Loucy (cell line): Measurements from ENCODE around the gene RYR2.

ENCODE experiments used
- H2AFZ ChIP-seq: fragments of 200-600 bp; sonication (generic); 2 replicates; pipeline ENCODE4 v1.6.0; 2016; ENCODE audit warnings: antibody characterized with exemption, mild to moderate bottlenecking, low read length, moderate library complexity
- H3F3A ChIP-seq: fragments of 200-600 bp; 2 replicates; pipeline ENCODE4 v1.6.0; 2016; ENCODE audit warnings: antibody characterized with exemption, low read depth, mild to moderate bottlenecking
- H3K27me3 ChIP-seq: fragments of 200-600 bp; sonication (generic); 2 replicates; pipeline ENCODE4 v1.6.1; 2014; ENCODE audit warnings: low read length, mild to moderate bottlenecking; ENCODE audit not compliant: insufficient read depth, poor library complexity, severe bottlenecking
- H3K36me3 ChIP-seq: fragments of 200-600 bp; sonication (generic); 2 replicates; pipeline ENCODE4 v1.6.1; 2016; ENCODE audit warnings: low read length; ENCODE audit not compliant: insufficient read depth
- H3K4me1 ChIP-seq: fragments of 200-600 bp; sonication (generic); 2 replicates; pipeline ENCODE4 v1.5.1; 2014; ENCODE audit warnings: low read length, mild to moderate bottlenecking; ENCODE audit not compliant: insufficient read depth, poor library complexity, severe bottlenecking
- H3K4me2 ChIP-seq: fragments of 200-600 bp; sonication (generic); 2 replicates; pipeline ENCODE4 v1.6.0; 2014; ENCODE audit warnings: antibody characterized with exemption, low read length, low read depth, mild to moderate bottlenecking; ENCODE audit not compliant: poor library complexity, severe bottlenecking
- H3K4me3 ChIP-seq: fragments of 200-600 bp; sonication (generic); 2 replicates; pipeline ENCODE4 v1.5.1; 2014; ENCODE audit warnings: low read length, mild to moderate bottlenecking, mixed read lengths; ENCODE audit not compliant: poor library complexity, severe bottlenecking
- H3K79me2 ChIP-seq: fragments of 200-600 bp; sonication (generic); 2 replicates; pipeline ENCODE4 v1.6.1; 2014; ENCODE audit warnings: low read length; ENCODE audit not compliant: insufficient read depth
- H3K9ac ChIP-seq: fragments of 200-600 bp; sonication (generic); 2 replicates; pipeline ENCODE4 v1.6.0; 2014; ENCODE audit warnings: mild to moderate bottlenecking, low read depth, low read length, moderate library complexity; ENCODE audit not compliant: poor library complexity, severe bottlenecking
- H3K9me2 ChIP-seq: fragments of 200-600 bp; sonication (generic); replicated peaks from 2 replicates; pipeline ENCODE4 v1.6.1; 2016; ENCODE audit warnings: low read depth, low read length, mixed read lengths
- H3K9me3 ChIP-seq: fragments of 200-600 bp; sonication (generic); 2 replicates; pipeline ENCODE4 v1.6.1; 2014; ENCODE audit warnings: mild to moderate bottlenecking, antibody characterized with exemption, low read length, low read depth; ENCODE audit not compliant: insufficient read depth
- H4K20me1 ChIP-seq: fragments of 200-600 bp; sonication (generic); 2 replicates; pipeline ENCODE4 v1.6.0; 2014; ENCODE audit warnings: antibody characterized with exemption, low read length, mild to moderate bottlenecking; ENCODE audit not compliant: insufficient read depth, poor library complexity, severe bottlenecking
- CTCF ChIP-seq: fragments of 200-600 bp; sonication (generic); conservative IDR thresholded peaks from 2 replicates; pipeline ENCODE4 v1.5.1; 2014; ENCODE audit warnings: mild to moderate bottlenecking, antibody characterized with exemption, low read length
- EZH2phosphoT487 ChIP-seq: fragments of 200-600 bp; IDR thresholded peaks from 2 replicates; pipeline ENCODE4 v1.6.1; 2018; ENCODE audit warnings: antibody characterized with exemption, mild to moderate bottlenecking, moderate library complexity, borderline replicate concordance

Gene RYR2

DNA sequence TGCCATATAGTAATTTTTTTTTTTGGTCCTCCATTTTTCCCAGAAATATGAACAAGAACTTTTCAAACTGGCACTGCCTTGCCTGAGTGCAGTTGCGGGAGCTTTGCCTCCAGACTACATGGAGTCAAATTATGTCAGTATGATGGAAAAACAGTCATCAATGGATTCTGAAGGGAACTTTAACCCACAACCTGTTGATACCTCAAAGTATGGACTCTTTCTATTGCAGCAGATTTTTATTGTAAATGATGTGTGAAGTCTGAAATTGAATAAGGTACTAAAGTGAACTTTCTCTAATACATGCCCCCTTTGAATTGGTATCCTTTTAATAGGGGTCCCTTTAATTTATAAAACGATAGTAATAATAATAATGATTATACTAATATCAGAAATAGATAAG, 613.8 kb downstream of the RYR2 start:
- no peaks in the 10 kb centered on the region for H3F3A ChIP-seq
- H3K9ac ChIP-seq = no peak overlapping the region
- no peak overlapping the region for H3K4me3 ChIP-seq
- H3K79me2 ChIP-seq = no peaks in the 10 kb centered on the region
- no peak overlapping the region for H2AFZ ChIP-seq
- TF ChIP-seq EZH2phosphoT487 = no peak
- TF ChIP-seq CTCF = no peak
- no peaks in the 10 kb centered on the region for H3K4me1 ChIP-seq
- no peak overlapping the region for H3K4me2 ChIP-seq
- no peaks in the 10 kb centered on the region for H3K9me3 ChIP-seq
- no peaks in the 10 kb centered on the region for H3K9me2 ChIP-seq
- no peaks in the 10 kb centered on the region for H3K36me3 ChIP-seq
- no peaks in the 10 kb centered on the region for H3K27me3 ChIP-seq
- H4K20me1 ChIP-seq = no peaks in the 10 kb centered on the region

GRCh38 chr1:237664348-237664747, 622.4 kb downstream of the RYR2 start:
- no peak overlapping the region for H3K4me3 ChIP-seq
- H3K9ac ChIP-seq = no peak overlapping the region
- H3K4me2 ChIP-seq = no peak overlapping the region
- H3K79me2 ChIP-seq = no peaks in the 10 kb centered on the region
- no peaks in the 10 kb centered on the region for H4K20me1 ChIP-seq
- no peaks in the 10 kb centered on the region for H3K9me3 ChIP-seq
- H3K9me2 ChIP-seq = no peaks in the 10 kb centered on the region
- no peaks in the 10 kb centered on the region for H3K36me3 ChIP-seq
- H3K4me1 ChIP-seq = no peaks in the 10 kb centered on the region
- no peaks in the 10 kb centered on the region for H3F3A ChIP-seq
- no peak for TF ChIP-seq CTCF
- no peak for TF ChIP-seq EZH2phosphoT487
- no peaks in the 10 kb centered on the region for H3K27me3 ChIP-seq
- H2AFZ ChIP-seq = no peak overlapping the region

- H3K4me3 ChIP-seq = no peak overlapping the region
Measured at GRCh38 chr1:237670302-237670701, 628.3 kb downstream of the RYR2 start.

More at GRCh38 chr1:237670302-237670701, 628.3 kb downstream of the RYR2 start:
- Histone ChIP-seq H3K27me3 (no peaks in the 10 kb centered on the region), H3K4me2 (no peak overlapping the region), H3K9ac (no peak overlapping the region), H4K20me1 (no peaks in the 10 kb centered on the region), H3K9me2 (no peaks in the 10 kb centered on the region), H3K4me1 (no peaks in the 10 kb centered on the region), H3K36me3 (no peaks in the 10 kb centered on the region), H2AFZ (no peak overlapping the region), H3K9me3 (no peaks in the 10 kb centered on the region), H3K79me2 (no peaks in the 10 kb centered on the region), H3F3A (no peaks in the 10 kb centered on the region)
- TF ChIP-seq CTCF = no peak
- TF ChIP-seq EZH2phosphoT487 = no peak
